SK-N-SH (cell line): ENCODE results near the gene PROSER3.

Experiments used
- CTCF ChIP-seq: fragments of 200-600 bp; sonication (generic); IDR thresholded peaks from 2 replicates; pipeline ENCODE4 v1.6.1; 2017; ENCODE audit warnings: antibody characterized with exemption, mild to moderate bottlenecking, moderate library complexity
- EP300 ChIP-seq, 2 experiments: IDR thresholded peaks; 2 replicates each; pipeline versions ENCODE4 v1.4.0 to v1.6.1; 2012; ENCODE audit warnings: borderline replicate concordance in 1 of 2, low read depth in 1 of 2, low read length in 1 of 2
- FOSL2 ChIP-seq: IDR thresholded peaks from 2 replicates; pipeline ENCODE4 v1.4.0; 2012; ENCODE audit warnings: low read depth, mild to moderate bottlenecking, moderate library complexity, borderline replicate concordance
- MEF2A ChIP-seq: IDR thresholded peaks from 2 replicates; pipeline ENCODE4 v1.4.0; 2012; ENCODE audit warnings: low read depth, borderline replicate concordance
- POLR2AphosphoS5 ChIP-seq: IDR thresholded peaks from 2 replicates; pipeline ENCODE4 v1.6.1; 2012; ENCODE audit warnings: low read depth, low read length
- SIN3A ChIP-seq: IDR thresholded peaks from 2 replicates; pipeline ENCODE4 v1.6.1; 2012; ENCODE audit warnings: low read depth, mild to moderate bottlenecking, low read length, moderate library complexity, borderline replicate concordance
- YY1 ChIP-seq: IDR thresholded peaks from 2 replicates; pipeline ENCODE4 v1.4.0; 2012; ENCODE audit warnings: low read depth, mild to moderate bottlenecking

GRCh38 chr19:35791814-35792279 is 33.9 kb downstream of the PROSER3 start:
- no peak for TF ChIP-seq SIN3A
- no peak for TF ChIP-seq MEF2A
- TF ChIP-seq EP300 (IDR thresholded peaks at IDR 0.05; ENCODE audit: borderline replicate concordance in 1 of 2, low read depth in 1 of 2, low read length in 1 of 2): no peak
- no peak for TF ChIP-seq CTCF
- TF ChIP-seq YY1: no peak
- TF ChIP-seq POLR2AphosphoS5: no peak
- TF ChIP-seq FOSL2: no peak
